HCT116 (cell line): Measurements from ENCODE around the gene ALDH16A1. TPM values are rescaled to one million over a fixed set of nuclear protein-coding genes. Genes with fewer than 3 reads are reported as not detected.

ENCODE experiments used
- ATAC-seq: fragments of 200-7000 bp; cut with Tn5 transposase; 2 replicates; pipeline ENCODE4 v1.9.1; 2020; ENCODE audit warnings: mild to moderate bottlenecking, moderate library complexity
- BruUV-seq: library from RNA; stranded (reverse); fragments of 400-500 nt; replicated peaks from 2 replicates; lab custom pipeline; 2021; lab: Mats Ljungman, UMichigan
- CTCF ChIA-PET: fragments of 300-600 bp; sonication (Branson Sonifier 250); formaldehyde crosslinking; loops from one replicate; lab custom pipeline; 2021; ENCODE audit warnings: antibody characterized with exemption; lab: Charles Lee
- POLR2A ChIA-PET: fragments of 300-600, 350-600 bp; sonication (Branson Sonifier 250); formaldehyde crosslinking; loops from one replicate; lab custom pipeline; 2021; ENCODE audit warnings: antibody characterized with exemption; lab: Charles Lee
- RAD21 ChIA-PET, 2 experiments: fragments of 300-600 bp; sonication (Branson Sonifier 250); formaldehyde crosslinking; loops; one replicate each; lab custom pipeline; 2023; ENCODE audit warnings: low total read pairs in 2 of 2; ENCODE audit not compliant: uncharacterized antibody in 2 of 2, unreplicated experiment in 2 of 2, low non-redundant PET in 1 of 2; lab: Charles Lee
- DNase-seq: peaks from one replicate; pipeline ENCODE4 v3.0.0-alpha.2; 2010; ENCODE audit warnings: low read depth, low spot score
- H2AFZ ChIP-seq: fragments of 200-600 bp; shearing (Covaris generic), sonication (generic); 2 replicates; pipeline ENCODE4 v1.6.1; 2017; ENCODE audit warnings: low read depth, mixed run types, mixed read lengths, antibody characterized with exemption, low read length; ENCODE audit not compliant: poor library complexity, severe bottlenecking
- H3K27ac ChIP-seq: 2 replicates; pipeline ENCODE4 v1.5.1; 2012; ENCODE audit warnings: low read depth, low read length
- H3K27me3 ChIP-seq: fragments of 200-600 bp; sonication (generic); 2 replicates; pipeline ENCODE4 v1.6.1; 2016; ENCODE audit warnings: mixed run types, low read length, mixed read lengths; ENCODE audit not compliant: insufficient read depth
- H3K36me3 ChIP-seq, 2 experiments: fragments of 200-500 bp in 1 of 2; fragments of 200-600 bp in 1 of 2; sonication (Bioruptor generic) in 1 of 2; sonication (generic) in 1 of 2; 2 replicates each; pipeline versions ENCODE4 v1.5.1 to v1.6.1; 2014 to 2016; ENCODE audit warnings: low read length in 2 of 2, inconsistent platforms in 1 of 2, mixed read lengths in 1 of 2, mixed run types in 1 of 2; ENCODE audit not compliant: insufficient read depth in 2 of 2, control insufficient read depth in 1 of 2
- H3K4me1 ChIP-seq, 2 experiments: fragments of 200-600 bp in 1 of 2; sonication (generic) in 1 of 2; 2 replicates each; pipeline versions ENCODE4 v1.5.1 to v1.6.1; 2012 to 2017; ENCODE audit warnings: low read length in 2 of 2, inconsistent platforms in 1 of 2, mild to moderate bottlenecking in 1 of 2, mixed read lengths in 1 of 2, mixed run types in 1 of 2, moderate library complexity in 1 of 2; ENCODE audit not compliant: insufficient read depth in 2 of 2, control insufficient read depth in 1 of 2
- H3K4me2 ChIP-seq: fragments of 200-600 bp; sonication (generic); 2 replicates; pipeline ENCODE4 v1.6.1; 2017; ENCODE audit warnings: mixed run types, low read length, mixed read lengths
- H3K4me3 ChIP-seq, 2 experiments: fragments of 200-600 bp in 1 of 2; sonication (generic) in 1 of 2; replicated peaks in 1 of 2; 2 replicates each; pipeline ENCODE4 v1.5.1; 2011 to 2016; ENCODE audit warnings: low read length in 2 of 2, control low read depth in 1 of 2, low read depth in 1 of 2, mild to moderate bottlenecking in 1 of 2, mixed read lengths in 1 of 2, mixed run types in 1 of 2
- H3K79me2 ChIP-seq: fragments of 200-600 bp; sonication (generic); 2 replicates; pipeline ENCODE4 v1.6.1; 2017; ENCODE audit warnings: mild to moderate bottlenecking, mixed run types, low read length, moderate library complexity, mixed read lengths; ENCODE audit not compliant: insufficient read depth
- H3K9ac ChIP-seq: fragments of 200-600 bp; sonication (generic); 2 replicates; pipeline ENCODE4 v1.6.1; 2016; ENCODE audit warnings: low read length, mixed read lengths
- H3K9me2 ChIP-seq: fragments of 200-600 bp; sonication (generic), shearing (Covaris generic); 2 replicates; pipeline ENCODE4 v1.6.1; 2017; ENCODE audit warnings: mixed run types, mild to moderate bottlenecking, moderate library complexity; ENCODE audit not compliant: insufficient read depth
- H3K9me3 ChIP-seq, 2 experiments: fragments of 200-500 bp in 1 of 2; fragments of 200-600 bp in 1 of 2; sonication (Bioruptor generic) in 1 of 2; sonication (generic) in 1 of 2; 2 replicates each; pipeline ENCODE4 v1.6.1; 2014 to 2017; ENCODE audit warnings: low read length in 2 of 2, mixed read lengths in 2 of 2, inconsistent platforms in 1 of 2, low read depth in 1 of 2, mild to moderate bottlenecking in 1 of 2, mixed run types in 1 of 2, moderate library complexity in 1 of 2; ENCODE audit not compliant: control insufficient read depth in 1 of 2, insufficient read depth in 1 of 2
- H4K20me1 ChIP-seq: fragments of 200-600 bp; sonication (generic), shearing (Covaris generic); 2 replicates; pipeline ENCODE4 v1.6.1; 2017; ENCODE audit warnings: mixed run types, mild to moderate bottlenecking, moderate library complexity; ENCODE audit not compliant: insufficient read depth
- CTCF ChIP-seq, 3 experiments: fragments of 200-600 bp in 1 of 3; sonication (generic) in 1 of 3; IDR thresholded peaks in 2 of 3; conservative IDR thresholded peaks in 1 of 3; 2 replicates each; pipeline ENCODE4 v1.5.1; 2012 to 2017; ENCODE audit warnings: low read depth in 2 of 3, low read length in 2 of 3, antibody characterized with exemption in 1 of 3, borderline replicate concordance in 1 of 3, control low read depth in 1 of 3, mild to moderate bottlenecking in 1 of 3, mixed read lengths in 1 of 3, mixed run types in 1 of 3, moderate library complexity in 1 of 3; ENCODE audit not compliant: insufficient read depth in 1 of 3
- POLR2A ChIP-seq: IDR thresholded peaks from 2 replicates; pipeline ENCODE4 v1.7.0; 2011; ENCODE audit warnings: borderline replicate concordance; ENCODE audit not compliant: insufficient read depth, insufficient read length; ENCODE audit errors: extremely low read depth
- SIN3A ChIP-seq: IDR thresholded peaks from 2 replicates; pipeline ENCODE4 v1.6.1; 2012; ENCODE audit warnings: low read depth
- SP1 ChIP-seq: IDR thresholded peaks from 2 replicates; pipeline ENCODE4 v1.6.1; 2012; ENCODE audit warnings: low read depth
- ZBTB33 ChIP-seq: IDR thresholded peaks from 2 replicates; pipeline ENCODE4 v1.6.1; 2011; ENCODE audit warnings: mild to moderate bottlenecking, low read length, moderate library complexity; ENCODE audit not compliant: insufficient replicate concordance; ENCODE audit errors: extremely low read depth
- ZNF274 ChIP-seq: fragments of 200-500 bp; sonication (Bioruptor generic); IDR thresholded peaks from 2 replicates; pipeline ENCODE4 v1.6.1; 2014; ENCODE audit warnings: mild to moderate bottlenecking, low read depth, low read length, inconsistent platforms
- intact Hi-C: fragments of 100-400 bp; cut with micrococcal nuclease; formaldehyde crosslinking; loops from 2 replicates; pipeline ENCODE4 v1.10.0; 2022
- total RNA-seq: library from RNA; stranded (reverse); gene quantifications from one replicate; pipeline ENCODE4 v1.2.1, GENCODE V29; 2021; ENCODE audit not compliant: unreplicated experiment
- TF ChIP-seq, protein P1 (sequence below): IDR thresholded peaks from 2 replicates; pipeline ENCODE4 v1.6.1; 2012

Gene ALDH16A1
- total RNA-seq, 1 experiment from 2014 or later, result 22.8 TPM

DNA sequence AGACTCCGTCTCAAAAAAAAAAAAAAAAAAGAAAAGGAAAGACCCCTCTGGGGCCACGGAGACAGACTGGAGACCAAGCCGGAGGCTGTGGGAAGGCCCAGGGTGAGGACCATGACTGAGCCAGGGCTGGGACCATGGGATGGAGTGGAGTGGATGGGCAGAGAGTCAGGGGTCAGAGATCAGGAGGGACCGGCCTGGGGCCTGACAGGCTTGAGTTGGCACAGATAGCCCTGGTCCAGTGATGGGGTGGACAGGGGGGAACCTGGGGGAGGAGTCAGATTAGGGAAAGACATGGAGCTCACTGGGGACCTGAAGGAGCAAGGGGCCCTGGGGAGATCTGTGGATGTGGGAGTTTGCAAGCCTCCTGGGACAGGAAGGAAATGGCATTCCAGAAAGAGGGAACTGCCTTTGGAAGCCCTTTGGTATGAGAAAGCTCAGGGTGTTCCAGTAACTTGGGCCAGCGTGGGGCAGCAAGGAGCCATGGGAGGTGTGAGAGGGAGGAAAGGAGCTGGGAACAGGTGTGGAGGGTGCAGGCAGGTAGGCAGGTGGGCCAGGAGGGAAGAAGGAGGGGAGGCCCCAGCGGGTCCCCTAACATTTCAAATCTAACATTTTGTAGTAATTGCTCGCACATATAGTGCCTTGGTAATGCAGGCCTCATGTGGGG lies 28.1 kb downstream of the ALDH16A1 start:
- Histone ChIP-seq H3K4me3 (no peak overlapping the region), H3K4me1 (peaks cover 8 to 15% of the 10 kb centered on the region in 2 experiments; a peak in 3 of 4 replicates), H3K9me3 (no peaks in the 10 kb centered on the region), H4K20me1 (no peaks in the 10 kb centered on the region), H3K79me2 (no peaks in the 10 kb centered on the region), H3K4me2 (no peak overlapping the region), H3K27me3 (no peaks in the 10 kb centered on the region), H3K9me2 (no peaks in the 10 kb centered on the region), H3K9ac (no peak overlapping the region), H3K27ac (no peak overlapping the region), H3K36me3 (no peaks in the 10 kb centered on the region), H2AFZ (no peak overlapping the region)
- ATAC-seq (no peak), DNase-seq (no peak)
- ChIA-PET POLR2A (interaction anchor here (1.3 kb wide), 1 partner anchor 15 kb away, joined by 4 read pairs; the partner anchor contains the start of gene RPS11), RAD21 (no interaction called here), CTCF (no interaction called here)
- intact Hi-C loops, result no loop called here
- TF ChIP-seq, protein P1, sequence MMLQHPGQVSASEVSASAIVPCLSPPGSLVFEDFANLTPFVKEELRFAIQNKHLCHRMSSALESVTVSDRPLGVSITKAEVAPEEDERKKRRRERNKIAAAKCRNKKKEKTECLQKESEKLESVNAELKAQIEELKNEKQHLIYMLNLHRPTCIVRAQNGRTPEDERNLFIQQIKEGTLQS, result no peak
- 0 out of 6 replicates have a peak, but pooled peaks of 1 of the 3 experiments have one; percentile 3 for TF ChIP-seq CTCF (IDR thresholded peaks at IDR 0.05 in 2 of 3, conservative IDR thresholded peaks at IDR 0.05 in 1 of 3; ENCODE audit: borderline replicate concordance in 1 of 3, insufficient read depth in 1 of 3, low read depth in 2 of 3, low read length in 2 of 3)
- BruUV-seq, result no TSS peak

- Histone ChIP-seq H3K36me3 (peaks cover 21 to 38% of the 10 kb centered on the region in 2 experiments), H3K4me1 (peaks cover 7 to 31% of the 10 kb centered on the region in 2 experiments; a peak in 3 of 4 replicates), H3K27me3 (no peaks in the 10 kb centered on the region), H3K4me2 (peak overlapping the region; percentile 85), H2AFZ (no peak overlapping the region), H3K9ac (no peak overlapping the region), H3K4me3 (no peak overlapping the region), H3K79me2 (peaks cover 39% of the 10 kb centered on the region), H4K20me1 (peaks cover 19% of the 10 kb centered on the region; the same call in 1 of the 2 replicates), H3K27ac (peak overlapping the region; percentile 20; the same call in 1 of the 2 replicates), H3K9me3 (no peaks in the 10 kb centered on the region), H3K9me2 (no peaks in the 10 kb centered on the region)
- ChIA-PET CTCF (no interaction called here), POLR2A (interaction anchor here (1.4 kb wide), 1 partner anchor 8 kb away, joined by 4 read pairs; no protein-coding TSS in a partner anchor), RAD21 (no interaction called here)
- intact Hi-C loops, result no loop called here
- no peak for DNase-seq
- no peak for ATAC-seq
- no TSS peak for BruUV-seq
- no peak for TF ChIP-seq ZNF274
- TF ChIP-seq ZBTB33, result no peak
- TF ChIP-seq POLR2A, result no peak
- TF ChIP-seq SP1, result no peak
- no peak for TF ChIP-seq SIN3A
These were observed 33.2 kb downstream of the ALDH16A1 start for GRCh38 chr19:49486232-49486631.
